HCT116 (cell line): ENCODE data around the gene CYB5D1. TPM values are rescaled to one million over a fixed set of nuclear protein-coding genes. Genes with fewer than 3 reads are reported as not detected.

ENCODE experiments used
- ATAC-seq: fragments of 200-7000 bp; cut with Tn5 transposase; 2 replicates; pipeline ENCODE4 v1.9.1; 2020; ENCODE audit warnings: mild to moderate bottlenecking, moderate library complexity
- BruUV-seq: library from RNA; stranded (reverse); fragments of 400-500 nt; replicated peaks from 2 replicates; lab custom pipeline; 2021; lab: Mats Ljungman, UMichigan
- CTCF ChIA-PET: fragments of 300-600 bp; sonication (Branson Sonifier 250); formaldehyde crosslinking; loops from one replicate; lab custom pipeline; 2021; ENCODE audit warnings: antibody characterized with exemption; lab: Charles Lee
- POLR2A ChIA-PET: fragments of 300-600, 350-600 bp; sonication (Branson Sonifier 250); formaldehyde crosslinking; loops from one replicate; lab custom pipeline; 2021; ENCODE audit warnings: antibody characterized with exemption; lab: Charles Lee
- RAD21 ChIA-PET, 2 experiments: fragments of 300-600 bp; sonication (Branson Sonifier 250); formaldehyde crosslinking; loops; one replicate each; lab custom pipeline; 2023; ENCODE audit warnings: low total read pairs in 2 of 2; ENCODE audit not compliant: uncharacterized antibody in 2 of 2, unreplicated experiment in 2 of 2, low non-redundant PET in 1 of 2; lab: Charles Lee
- DNase-seq: peaks from one replicate; pipeline ENCODE4 v3.0.0-alpha.2; 2010; ENCODE audit warnings: low read depth, low spot score
- H2AFZ ChIP-seq: fragments of 200-600 bp; shearing (Covaris generic), sonication (generic); 2 replicates; pipeline ENCODE4 v1.6.1; 2017; ENCODE audit warnings: low read depth, mixed run types, mixed read lengths, antibody characterized with exemption, low read length; ENCODE audit not compliant: poor library complexity, severe bottlenecking
- H3K27ac ChIP-seq: 2 replicates; pipeline ENCODE4 v1.5.1; 2012; ENCODE audit warnings: low read depth, low read length
- H3K27me3 ChIP-seq: fragments of 200-600 bp; sonication (generic); 2 replicates; pipeline ENCODE4 v1.6.1; 2016; ENCODE audit warnings: mixed run types, low read length, mixed read lengths; ENCODE audit not compliant: insufficient read depth
- H3K36me3 ChIP-seq, 2 experiments: fragments of 200-500 bp in 1 of 2; fragments of 200-600 bp in 1 of 2; sonication (Bioruptor generic) in 1 of 2; sonication (generic) in 1 of 2; 2 replicates each; pipeline versions ENCODE4 v1.5.1 to v1.6.1; 2014 to 2016; ENCODE audit warnings: low read length in 2 of 2, inconsistent platforms in 1 of 2, mixed read lengths in 1 of 2, mixed run types in 1 of 2; ENCODE audit not compliant: insufficient read depth in 2 of 2, control insufficient read depth in 1 of 2
- H3K4me1 ChIP-seq, 2 experiments: fragments of 200-600 bp in 1 of 2; sonication (generic) in 1 of 2; 2 replicates each; pipeline versions ENCODE4 v1.5.1 to v1.6.1; 2012 to 2017; ENCODE audit warnings: low read length in 2 of 2, inconsistent platforms in 1 of 2, mild to moderate bottlenecking in 1 of 2, mixed read lengths in 1 of 2, mixed run types in 1 of 2, moderate library complexity in 1 of 2; ENCODE audit not compliant: insufficient read depth in 2 of 2, control insufficient read depth in 1 of 2
- H3K4me2 ChIP-seq: fragments of 200-600 bp; sonication (generic); 2 replicates; pipeline ENCODE4 v1.6.1; 2017; ENCODE audit warnings: mixed run types, low read length, mixed read lengths
- H3K4me3 ChIP-seq, 2 experiments: fragments of 200-600 bp in 1 of 2; sonication (generic) in 1 of 2; replicated peaks in 1 of 2; 2 replicates each; pipeline ENCODE4 v1.5.1; 2011 to 2016; ENCODE audit warnings: low read length in 2 of 2, control low read depth in 1 of 2, low read depth in 1 of 2, mild to moderate bottlenecking in 1 of 2, mixed read lengths in 1 of 2, mixed run types in 1 of 2
- H3K79me2 ChIP-seq: fragments of 200-600 bp; sonication (generic); 2 replicates; pipeline ENCODE4 v1.6.1; 2017; ENCODE audit warnings: mild to moderate bottlenecking, mixed run types, low read length, moderate library complexity, mixed read lengths; ENCODE audit not compliant: insufficient read depth
- H3K9ac ChIP-seq: fragments of 200-600 bp; sonication (generic); 2 replicates; pipeline ENCODE4 v1.6.1; 2016; ENCODE audit warnings: low read length, mixed read lengths
- H3K9me2 ChIP-seq: fragments of 200-600 bp; sonication (generic), shearing (Covaris generic); 2 replicates; pipeline ENCODE4 v1.6.1; 2017; ENCODE audit warnings: mixed run types, mild to moderate bottlenecking, moderate library complexity; ENCODE audit not compliant: insufficient read depth
- H3K9me3 ChIP-seq, 2 experiments: fragments of 200-500 bp in 1 of 2; fragments of 200-600 bp in 1 of 2; sonication (Bioruptor generic) in 1 of 2; sonication (generic) in 1 of 2; 2 replicates each; pipeline ENCODE4 v1.6.1; 2014 to 2017; ENCODE audit warnings: low read length in 2 of 2, mixed read lengths in 2 of 2, inconsistent platforms in 1 of 2, low read depth in 1 of 2, mild to moderate bottlenecking in 1 of 2, mixed run types in 1 of 2, moderate library complexity in 1 of 2; ENCODE audit not compliant: control insufficient read depth in 1 of 2, insufficient read depth in 1 of 2
- H4K20me1 ChIP-seq: fragments of 200-600 bp; sonication (generic), shearing (Covaris generic); 2 replicates; pipeline ENCODE4 v1.6.1; 2017; ENCODE audit warnings: mixed run types, mild to moderate bottlenecking, moderate library complexity; ENCODE audit not compliant: insufficient read depth
- CEBPB ChIP-seq: IDR thresholded peaks from 2 replicates; pipeline ENCODE4 v1.6.1; 2012; ENCODE audit warnings: low read depth
- EGR1 ChIP-seq: IDR thresholded peaks from 2 replicates; pipeline ENCODE4 v1.6.1; 2012; ENCODE audit warnings: low read depth
- EZH2 ChIP-seq: fragments of 200-600 bp; sonication (generic); IDR thresholded peaks from 2 replicates; pipeline ENCODE4 v1.6.1; 2017; ENCODE audit warnings: antibody characterized with exemption, mixed run types
- FOSL1 ChIP-seq: IDR thresholded peaks from 2 replicates; pipeline ENCODE4 v1.6.1; 2012; ENCODE audit warnings: low read depth
- MAX ChIP-seq: IDR thresholded peaks from 2 replicates; pipeline ENCODE4 v1.6.1; 2012
- POLR2A ChIP-seq: IDR thresholded peaks from 2 replicates; pipeline ENCODE4 v1.7.0; 2011; ENCODE audit warnings: borderline replicate concordance; ENCODE audit not compliant: insufficient read depth, insufficient read length; ENCODE audit errors: extremely low read depth
- RAD21 ChIP-seq: IDR thresholded peaks from 2 replicates; pipeline ENCODE4 v1.6.1; 2012; ENCODE audit warnings: low read depth, mild to moderate bottlenecking
- SIN3A ChIP-seq: IDR thresholded peaks from 2 replicates; pipeline ENCODE4 v1.6.1; 2012; ENCODE audit warnings: low read depth
- SRF ChIP-seq: IDR thresholded peaks from 2 replicates; pipeline ENCODE4 v1.6.1; 2012; ENCODE audit warnings: low read depth
- YY1 ChIP-seq: IDR thresholded peaks from 2 replicates; pipeline ENCODE4 v1.6.1; 2011; ENCODE audit warnings: low read length, low read depth, moderate library complexity, mild to moderate bottlenecking; ENCODE audit not compliant: insufficient replicate concordance; ENCODE audit errors: extremely low read depth
- ZBTB33 ChIP-seq: IDR thresholded peaks from 2 replicates; pipeline ENCODE4 v1.6.1; 2011; ENCODE audit warnings: mild to moderate bottlenecking, low read length, moderate library complexity; ENCODE audit not compliant: insufficient replicate concordance; ENCODE audit errors: extremely low read depth
- ZFX ChIP-seq: fragments of 450-650 bp; IDR thresholded peaks from 2 replicates; pipeline ENCODE4 v1.6.1; 2017
- intact Hi-C: fragments of 100-400 bp; cut with micrococcal nuclease; formaldehyde crosslinking; loops from 2 replicates; pipeline ENCODE4 v1.10.0; 2022
- total RNA-seq: library from RNA; stranded (reverse); gene quantifications from one replicate; pipeline ENCODE4 v1.2.1, GENCODE V29; 2021; ENCODE audit not compliant: unreplicated experiment

Gene CYB5D1
- total RNA-seq, 1 experiment from 2014 or later, result 21.5 TPM

GRCh38 chr17:7850701-7851437 lies 6.9 kb upstream of the CYB5D1 start:
- RAD21 ChIA-PET, result no interaction called here
- POLR2A ChIA-PET, result interaction anchor here (1.2 to 2.2 kb wide), 3 partner anchors 8 to 107 kb away, joined by 4 to 11 read pairs (median 7); no protein-coding TSS in a partner anchor
- peaks cover 27 to 31% of the 10 kb centered on the region in 2 experiments for H3K36me3 ChIP-seq
- BruUV-seq, result TSS peak; percentile 45
- DNase-seq (no peak), ATAC-seq (peak; percentile 23)
- no peaks in the 10 kb centered on the region for H4K20me1 ChIP-seq
- H3K4me3 ChIP-seq, result peak overlapping the region; percentile 50 to 77
- no peaks in the 10 kb centered on the region for H3K27me3 ChIP-seq
- peak overlapping the region; percentile 68 for H3K27ac ChIP-seq
- CTCF ChIA-PET, result interaction anchor here (0.7 to 1.9 kb wide), 5 partner anchors 13 to 120 kb away, joined by 3 to 9 read pairs (median 5); no protein-coding TSS in a partner anchor
- H2AFZ ChIP-seq, result no peak overlapping the region
- intact Hi-C loops, result loop anchor here (1.0 to 2.0 kb wide), 2 partner anchors 29 to 108 kb away; no protein-coding TSS in a partner anchor
- H3K79me2 ChIP-seq, result peaks cover 43% of the 10 kb centered on the region
- H3K4me2 ChIP-seq, result peak overlapping the region; percentile 95
- TF ChIP-seq SIN3A, result no peak
- peak; percentile 35; the same call in 1 of the 2 replicates for TF ChIP-seq ZFX
- TF ChIP-seq, all 23 proteins: peak for 1
- H3K4me1 ChIP-seq, result peaks cover 20 to 37% of the 10 kb centered on the region in 2 experiments
- H3K9ac ChIP-seq, result peak overlapping the region; percentile 80
- no peaks in the 10 kb centered on the region for H3K9me3 ChIP-seq
- H3K9me2 ChIP-seq, result no peaks in the 10 kb centered on the region

- Histone ChIP-seq H3K4me2 (peak overlapping the region; percentile 95), H3K27ac (peak overlapping the region; percentile 68), H2AFZ (no peak overlapping the region), H3K27me3 (no peaks in the 10 kb centered on the region), H3K9ac (peak overlapping the region; percentile 80), H3K4me1 (peaks cover 20 to 43% of the 10 kb centered on the region in 2 experiments), H3K79me2 (peaks cover 47% of the 10 kb centered on the region), H3K9me3 (no peaks in the 10 kb centered on the region), H4K20me1 (no peaks in the 10 kb centered on the region), H3K4me3 (peak overlapping the region; percentile 50 to 77), H3K36me3 (peaks cover 27% of the 10 kb centered on the region in 2 experiments), H3K9me2 (no peaks in the 10 kb centered on the region)
- POLR2A ChIA-PET, result interaction anchor here (1.2 to 2.2 kb wide), 3 partner anchors 9 to 108 kb away, joined by 4 to 11 read pairs (median 7); no protein-coding TSS in a partner anchor
- CTCF ChIA-PET, result interaction anchor here (0.7 to 1.9 kb wide), 5 partner anchors 12 to 120 kb away, joined by 3 to 9 read pairs (median 5); no protein-coding TSS in a partner anchor
- no TSS peak for BruUV-seq
- DNase-seq, result no peak
- ATAC-seq, result peak; percentile 88
- RAD21 ChIA-PET, result no interaction called here
- intact Hi-C loops, result loop anchor here (1.0 to 2.0 kb wide), 2 partner anchors 29 to 109 kb away; no protein-coding TSS in a partner anchor
- TF ChIP-seq CEBPB (no peak), YY1 (no peak), FOSL1 (no peak), MAX (peak; percentile 98), RAD21 (peak; percentile 98), EGR1 (no peak), POLR2A (peak; percentile 31), EZH2 (no peak), SRF (no peak), ZBTB33 (no peak)
Measured at GRCh38 chr17:7851438-7852261, 6.2 kb upstream of the CYB5D1 start.
